IMR-90 (cell line): ENCODE measurements around the gene KIF12. TPM values are rescaled to one million over a fixed set of nuclear protein-coding genes. Genes with fewer than 3 reads are reported as not detected.
"Not testable (repeated sequence)": the region's sequence is repeated elsewhere in the genome, so short reads cannot be mapped to it uniquely, and the experiment has no call there.

Source experiments
- ATAC-seq: fragments of 200-7000 bp; cut with Tn5 transposase; 2 replicates; pipeline ENCODE4 v1.9.1; 2020; ENCODE audit warnings: low read depth, mild to moderate bottlenecking, moderate library complexity
- BruUV-seq: library from RNA; stranded (reverse); fragments of 400-500 nt; replicated peaks from 2 replicates; lab custom pipeline; 2021; lab: Mats Ljungman, UMichigan
- CTCF ChIA-PET: fragments of 300-600 bp; formaldehyde crosslinking; extraction: SDS; loops from one replicate; lab custom pipeline; 2021; ENCODE audit warnings: antibody characterized with exemption; lab: Yijun Ruan, JAX
- POLR2A ChIA-PET: fragments of 300-600 bp; sonication (Branson Sonifier 250); formaldehyde crosslinking; loops from one replicate; lab custom pipeline; 2022; ENCODE audit warnings: antibody characterized with exemption; ENCODE audit not compliant: unreplicated experiment; lab: Charles Lee
- DNase-seq: peaks from one replicate; pipeline ENCODE4 v3.0.0; 2013
- H2AFZ ChIP-seq: replicated peaks from 2 replicates; pipeline ENCODE3; 2013; ENCODE audit warnings: low read length, mild to moderate bottlenecking; ENCODE audit not compliant: poor library complexity
- H2AK5ac ChIP-seq: 2 replicates; pipeline ENCODE4 v1.6.1; 2013; ENCODE audit warnings: low read depth, low read length, inconsistent platforms
- H2AK9ac ChIP-seq: replicated peaks from 2 replicates; pipeline ENCODE3; 2013; ENCODE audit warnings: mild to moderate bottlenecking, low read depth, low read length, moderate library complexity; ENCODE audit not compliant: poor library complexity
- H2BK120ac ChIP-seq: 2 replicates; pipeline ENCODE4 v1.6.1; 2013; ENCODE audit warnings: low read depth, low read length, inconsistent platforms
- H2BK15ac ChIP-seq: 3 replicates; pipeline ENCODE4 v1.6.1; 2013; ENCODE audit warnings: low read depth, low read length, inconsistent platforms
- H2BK20ac ChIP-seq: 2 replicates; pipeline ENCODE4 v1.6.1; 2013; ENCODE audit warnings: low read depth, mild to moderate bottlenecking, inconsistent platforms, low read length, moderate library complexity
- H2BK5ac ChIP-seq: 2 replicates; pipeline ENCODE4 v1.6.1; 2013; ENCODE audit warnings: mild to moderate bottlenecking, low read depth, low read length, inconsistent platforms; ENCODE audit not compliant: poor library complexity, severe bottlenecking
- H3K14ac ChIP-seq: replicated peaks from 2 replicates; pipeline ENCODE4 v1.6.1; 2013; ENCODE audit warnings: low read depth, low read length, inconsistent platforms
- H3K18ac ChIP-seq: 2 replicates; pipeline ENCODE4 v1.6.1; 2013; ENCODE audit warnings: low read depth, low read length, control low read depth
- H3K23ac ChIP-seq: 2 replicates; pipeline ENCODE4 v1.6.1; 2013; ENCODE audit warnings: low read depth, low read length, inconsistent platforms
- H3K27ac ChIP-seq: 2 replicates; pipeline ENCODE4 v1.5.1; 2013; ENCODE audit warnings: mild to moderate bottlenecking, control low read depth, low read length; ENCODE audit not compliant: insufficient read depth
- H3K27me3 ChIP-seq: 2 replicates; pipeline ENCODE4 v1.6.1; 2013; ENCODE audit warnings: low read length; ENCODE audit not compliant: control insufficient read depth, insufficient read depth
- H3K36me3 ChIP-seq: 2 replicates; pipeline ENCODE4 v1.6.1; 2013; ENCODE audit warnings: low read length, mixed read lengths; ENCODE audit not compliant: control insufficient read depth, insufficient read depth
- H3K4ac ChIP-seq: 2 replicates; pipeline ENCODE4 v1.6.1; 2013; ENCODE audit warnings: low read depth, low read length, inconsistent platforms
- H3K4me1 ChIP-seq: 2 replicates; pipeline ENCODE4 v1.6.1; 2013; ENCODE audit warnings: low read length, mixed read lengths; ENCODE audit not compliant: control insufficient read depth, insufficient read depth
- H3K4me2 ChIP-seq: 2 replicates; pipeline ENCODE4 v1.6.1; 2013; ENCODE audit warnings: low read depth, mild to moderate bottlenecking, control low read depth, low read length, moderate library complexity
- H3K4me3 ChIP-seq: 2 replicates; pipeline ENCODE4 v1.5.1; 2013; ENCODE audit warnings: low read depth, mild to moderate bottlenecking, control low read depth, low read length, moderate library complexity; ENCODE audit not compliant: insufficient read depth
- H3K56ac ChIP-seq: 2 replicates; pipeline ENCODE4 v1.6.1; 2013; ENCODE audit warnings: low read length, inconsistent platforms; ENCODE audit not compliant: insufficient read depth; ENCODE audit errors: extremely low read depth
- H3K79me1 ChIP-seq, 2 experiments: 2 replicates each; pipeline ENCODE4 v1.6.1; 2013; ENCODE audit warnings: low read length in 2 of 2, inconsistent platforms in 1 of 2, low read depth in 1 of 2
- H3K9ac ChIP-seq: 2 replicates; pipeline ENCODE4 v1.6.1; 2013; ENCODE audit warnings: low read depth, low read length, control low read depth
- H3K9me1 ChIP-seq: 2 replicates; pipeline ENCODE4 v1.6.1; 2013; ENCODE audit warnings: low read length, inconsistent platforms; ENCODE audit not compliant: insufficient read depth
- H3K9me3 ChIP-seq: 2 replicates; pipeline ENCODE4 v1.6.1; 2013; ENCODE audit warnings: low read length; ENCODE audit not compliant: control insufficient read depth, insufficient read depth
- H4K20me1 ChIP-seq: 2 replicates; pipeline ENCODE4 v1.6.1; 2013; ENCODE audit warnings: low read length, inconsistent platforms; ENCODE audit not compliant: insufficient read depth
- H4K5ac ChIP-seq: 2 replicates; pipeline ENCODE4 v1.6.1; 2013; ENCODE audit warnings: mild to moderate bottlenecking, low read depth, low read length, control low read depth
- H4K8ac ChIP-seq, 2 experiments: 2 replicates each; pipeline ENCODE4 v1.6.1; 2013; ENCODE audit warnings: low read depth in 2 of 2, low read length in 2 of 2, control low read depth in 1 of 2, inconsistent platforms in 1 of 2
- H4K91ac ChIP-seq: 2 replicates; pipeline ENCODE4 v1.6.1; 2013; ENCODE audit warnings: low read depth, low read length, inconsistent platforms; ENCODE audit not compliant: insufficient read depth
- whole genome bisulfite sequencing, 2 experiments: methylation state at CpG; one replicate each; pipeline versions ENCODE4 v1.1.5 to v1.1.7; 2013; ENCODE audit warnings: missing lambda C conversion rate in 2 of 2; ENCODE audit not compliant: insufficient read length in 1 of 2; ENCODE audit errors: extremely low coverage in 2 of 2; 5-methylcytosine and 5-hydroxymethylcytosine counted together
- dilution Hi-C: fragments of 300-500 bp; cut with HindIII; formaldehyde crosslinking; loops from one replicate; pipeline ENCODE4 v1.14.3; 2018; ENCODE audit warnings: low sequenced_read_pairs; ENCODE audit not compliant: unreplicated experiment
- in situ Hi-C: fragments of 300-500 bp; cut with MboI; formaldehyde crosslinking; loops from 3 replicates; pipeline ENCODE4 v1.14.3; 2019; ENCODE audit warnings: low sequenced_read_pairs, inconsistent platforms, mixed read lengths
- intact Hi-C: fragments of 100-400 bp; cut with micrococcal nuclease; formaldehyde crosslinking; loops from 2 replicates; pipeline ENCODE4 v1.10.0; 2022
- polyA plus RNA-seq, 3 experiments: library from polyadenylated mRNA; depleted of rRNA; stranded (reverse); fragments of >200 nt; gene quantifications; 2 replicates each; pipeline ENCODE4 v1.2.3, GENCODE V29; 2012; ENCODE audit warnings: low replicate concordance in 1 of 3
- total RNA-seq: library from RNA; depleted of rRNA; stranded (reverse); fragments of >200 nt; gene quantifications from 2 replicates; pipeline ENCODE4 v1.2.3, GENCODE V29; 2012

The KIF12 gene
- total and polyA plus RNA-seq, 2 of the 4 experiments (the other 2 are of a cell fraction), result not detected

DNA sequence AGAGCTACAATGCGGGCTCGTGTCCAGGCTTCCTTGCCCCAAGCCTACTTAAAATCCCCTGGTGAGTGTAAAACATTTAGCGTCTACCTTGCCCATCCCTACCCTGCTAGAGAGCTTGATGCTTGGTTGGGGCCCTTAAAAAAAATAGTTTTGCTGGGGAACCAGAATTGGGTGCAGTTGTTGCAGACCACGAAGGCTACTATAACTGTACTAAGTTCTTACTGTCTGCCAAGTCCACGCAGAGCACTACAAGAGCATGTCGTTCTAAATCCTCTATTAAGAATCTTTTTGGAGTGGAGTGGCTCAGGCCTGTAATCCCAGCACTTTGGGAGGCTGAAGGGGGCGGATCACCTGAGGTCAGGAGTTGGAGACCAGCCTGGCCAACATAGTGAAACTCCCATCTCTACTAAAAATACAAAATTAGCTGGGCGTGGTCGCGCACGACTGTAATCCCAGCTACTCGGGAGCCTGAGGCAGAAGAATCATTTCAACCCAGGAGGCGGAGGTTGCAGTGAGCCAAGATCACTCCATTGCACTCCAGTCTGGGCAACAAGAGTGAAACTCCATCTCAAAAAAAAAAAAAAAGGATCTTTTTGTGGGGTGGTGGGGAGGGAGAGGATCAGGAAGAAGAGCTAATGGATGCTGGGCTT is 16.2 kb downstream of the KIF12 start:
- CTCF ChIA-PET, result interaction anchor here (0.5 to 2.6 kb wide), 16 partner anchors 11 to 921 kb away, joined by 3 to 16 read pairs (median 3); partner anchors contain the start of genes COL27A1 and KIF12
- H3K18ac ChIP-seq, H3K36me3 ChIP-seq, H4K5ac ChIP-seq, H2BK5ac ChIP-seq, in situ Hi-C loops, H3K23ac ChIP-seq, H4K20me1 ChIP-seq, H3K4ac ChIP-seq, H2BK120ac ChIP-seq, DNase-seq, H3K14ac ChIP-seq, H2BK20ac ChIP-seq, dilution Hi-C loops, H3K56ac ChIP-seq, H3K27ac ChIP-seq, POLR2A ChIA-PET, H3K4me1 ChIP-seq, H2AK5ac ChIP-seq, H3K79me1 ChIP-seq, H4K91ac ChIP-seq, H3K4me2 ChIP-seq, H3K9me1 ChIP-seq, H2BK15ac ChIP-seq, H3K4me3 ChIP-seq, BruUV-seq, H3K9me3 ChIP-seq, H3K9ac ChIP-seq, H4K8ac ChIP-seq, H2AK9ac ChIP-seq: not testable (repeated sequence)
- Histone ChIP-seq H2AFZ (peak overlapping the region; percentile 34), H3K27me3 (peaks cover 39% of the 10 kb centered on the region)
- intact Hi-C loops, result loop anchor here (1.0 to 2.0 kb wide), 3 partner anchors 208 to 346 kb away; no protein-coding TSS in a partner anchor
- WGBS, 2 experiments, result no CpG with 5 or more reads among the region's 13 CpGs
- peak; percentile 15; the same call in 1 of the 2 replicates for ATAC-seq
